ENCODE results near the gene LASP1NB.
"Not testable (repeated sequence)": the region's sequence is repeated elsewhere in the genome, so short reads cannot be mapped to it uniquely, and the experiment has no call there.

LASP1NB gene

DNA sequence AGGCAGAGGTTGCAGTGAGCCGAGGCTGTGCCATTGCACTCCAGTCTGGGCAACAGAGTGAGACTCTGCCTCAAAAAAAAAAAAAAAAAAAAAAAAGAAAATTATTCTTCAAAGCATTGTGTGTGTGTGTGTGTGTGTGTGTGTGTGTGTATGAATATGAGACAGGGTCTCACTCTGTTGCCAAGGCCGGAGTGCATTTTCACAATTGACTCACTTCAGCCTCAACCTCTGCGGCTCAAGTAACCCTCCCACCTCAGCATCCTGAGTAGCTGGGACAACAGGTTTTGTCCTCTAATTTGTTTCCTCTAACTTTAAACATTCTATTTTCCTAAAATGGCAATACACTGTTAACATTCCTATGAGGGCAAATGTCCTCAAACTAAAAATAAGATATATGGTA, 34.1 kb downstream of the LASP1NB start:
- DNase-seq (ENCODE audit: low read depth in 1 of 2, low spot score in 1 of 2) = no peak

DNA sequence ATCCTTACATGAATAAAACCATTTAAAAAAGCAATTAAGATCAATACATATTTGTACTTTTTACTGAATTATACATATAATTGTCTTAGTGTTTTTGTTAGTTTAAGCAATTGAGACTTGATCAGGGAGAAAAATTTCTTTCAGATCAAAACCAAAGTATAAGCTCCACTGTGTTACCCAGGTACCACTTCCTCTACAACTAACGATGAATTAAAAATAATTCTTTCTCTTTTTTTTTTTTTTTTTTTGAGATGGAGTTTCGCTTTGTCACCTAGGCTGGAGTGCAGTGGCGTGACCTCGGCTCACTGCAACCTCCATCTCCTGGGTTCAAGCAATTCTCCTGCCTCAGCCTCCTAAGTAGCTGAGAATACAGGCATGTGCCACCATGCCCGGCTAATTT, 35.0 kb downstream of the LASP1NB start:
- no peak for DNase-seq (ENCODE audit: low read depth in 1 of 2, low spot score in 1 of 2)

DNA sequence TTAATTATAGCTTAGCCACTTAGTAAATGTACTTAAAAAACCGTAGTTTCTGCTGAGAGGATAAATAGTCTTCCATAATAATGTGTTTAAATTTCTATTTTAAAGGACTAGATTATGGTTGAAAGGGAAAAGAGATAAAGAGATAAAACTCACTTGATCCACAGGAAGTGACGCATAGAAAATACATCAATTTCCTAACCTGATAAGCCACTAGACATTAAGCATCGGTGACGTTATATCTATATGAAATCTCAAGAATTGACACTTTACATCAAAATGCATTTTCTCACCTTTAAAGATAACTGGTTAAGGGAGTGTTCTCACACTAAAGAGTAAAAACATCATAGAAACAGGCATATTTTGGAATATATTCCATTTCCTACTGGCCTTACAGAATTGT, 36.0 kb downstream of the LASP1NB start:
- no peak for DNase-seq (ENCODE audit: low read depth in 1 of 2, low spot score in 1 of 2)

GRCh38 chr17:38967290-38967738, 41.9 kb downstream of the LASP1NB start, which contains the start of gene FBXO47:
TSS of gene FBXO47 (minus strand) at chr17:38967403. CDS start at chr17:38963025, 4,378 bp downstream.
- DNase-seq (ENCODE audit: low read depth in 1 of 2, low spot score in 1 of 2) = peak; percentile 58 to 68

GRCh38 chr17:38969281-38969680, 43.9 kb downstream of the LASP1NB start:
- no peak for DNase-seq (ENCODE audit: low read depth in 1 of 2, low spot score in 1 of 2)

DNA sequence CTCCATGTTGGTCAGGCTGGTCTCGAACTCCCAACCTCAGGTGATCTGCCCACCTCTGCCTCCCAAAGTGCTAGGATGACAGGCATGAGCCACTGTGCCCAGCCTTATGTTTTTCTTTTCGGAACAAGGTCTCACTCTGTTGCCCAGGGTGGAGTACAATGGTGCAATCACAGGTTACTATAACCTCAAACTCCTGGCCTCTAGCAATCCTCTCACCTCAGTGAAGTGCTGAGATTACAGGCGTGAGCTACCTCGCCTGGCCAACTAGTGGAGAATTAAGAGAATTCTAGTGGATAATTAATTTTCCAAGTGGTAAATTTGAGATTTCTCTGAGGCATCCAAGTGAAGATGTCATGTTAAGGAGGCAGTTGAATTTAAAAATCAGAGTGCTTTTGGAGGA, 44.7 kb downstream of the LASP1NB start:
- no peak for DNase-seq (ENCODE audit: low read depth in 1 of 2, low spot score in 1 of 2)

DNA sequence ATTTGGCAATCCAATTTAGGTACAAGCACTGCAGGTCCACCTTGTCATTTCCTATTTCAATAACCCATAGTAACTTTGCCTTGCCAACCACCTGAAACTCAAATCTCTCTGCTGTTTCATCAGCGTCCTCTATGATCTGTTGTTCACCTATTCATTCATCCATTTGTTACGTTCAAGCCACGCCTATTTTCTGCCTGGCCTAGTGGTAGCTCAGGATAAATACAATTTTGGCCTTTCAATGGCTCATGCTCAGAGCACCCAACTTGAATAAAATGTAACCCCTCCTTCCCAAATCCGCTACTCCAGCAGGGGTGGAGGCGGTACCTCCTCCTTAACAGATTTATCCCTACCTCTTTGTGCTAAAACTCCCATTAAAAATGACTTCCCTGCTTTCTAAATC, 45.4 kb downstream of the LASP1NB start:
- DNase-seq (ENCODE audit: low read depth in 1 of 2, low spot score in 1 of 2) = no peak

DNA sequence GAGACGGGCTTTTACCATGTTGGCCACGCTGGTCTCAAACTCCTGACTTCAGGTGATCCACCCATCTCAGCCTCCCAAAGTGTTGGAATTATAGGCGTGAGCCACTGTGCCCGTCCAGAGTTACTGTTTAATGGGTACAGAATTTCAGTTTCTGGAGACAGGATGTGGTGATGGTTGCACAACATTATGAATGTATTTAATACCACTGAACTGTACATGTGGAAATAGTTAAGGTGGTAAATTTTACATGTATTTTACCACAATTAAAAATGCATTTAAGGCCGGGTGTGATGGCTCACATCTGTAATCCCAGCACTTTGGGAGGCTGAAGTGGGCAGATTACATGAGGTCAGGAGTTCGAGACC, 50.8 kb downstream of the LASP1NB start:
- not testable (repeated sequence) for DNase-seq (ENCODE audit: low read depth in 1 of 2, low spot score in 1 of 2)

GRCh38 chr17:38978180-38978579, 52.8 kb downstream of the LASP1NB start:
- DNase-seq (ENCODE audit: low read depth in 1 of 2, low spot score in 1 of 2) = no peak
